Measurements from ENCODE around the gene TFEB.

Gene TFEB

DNA sequence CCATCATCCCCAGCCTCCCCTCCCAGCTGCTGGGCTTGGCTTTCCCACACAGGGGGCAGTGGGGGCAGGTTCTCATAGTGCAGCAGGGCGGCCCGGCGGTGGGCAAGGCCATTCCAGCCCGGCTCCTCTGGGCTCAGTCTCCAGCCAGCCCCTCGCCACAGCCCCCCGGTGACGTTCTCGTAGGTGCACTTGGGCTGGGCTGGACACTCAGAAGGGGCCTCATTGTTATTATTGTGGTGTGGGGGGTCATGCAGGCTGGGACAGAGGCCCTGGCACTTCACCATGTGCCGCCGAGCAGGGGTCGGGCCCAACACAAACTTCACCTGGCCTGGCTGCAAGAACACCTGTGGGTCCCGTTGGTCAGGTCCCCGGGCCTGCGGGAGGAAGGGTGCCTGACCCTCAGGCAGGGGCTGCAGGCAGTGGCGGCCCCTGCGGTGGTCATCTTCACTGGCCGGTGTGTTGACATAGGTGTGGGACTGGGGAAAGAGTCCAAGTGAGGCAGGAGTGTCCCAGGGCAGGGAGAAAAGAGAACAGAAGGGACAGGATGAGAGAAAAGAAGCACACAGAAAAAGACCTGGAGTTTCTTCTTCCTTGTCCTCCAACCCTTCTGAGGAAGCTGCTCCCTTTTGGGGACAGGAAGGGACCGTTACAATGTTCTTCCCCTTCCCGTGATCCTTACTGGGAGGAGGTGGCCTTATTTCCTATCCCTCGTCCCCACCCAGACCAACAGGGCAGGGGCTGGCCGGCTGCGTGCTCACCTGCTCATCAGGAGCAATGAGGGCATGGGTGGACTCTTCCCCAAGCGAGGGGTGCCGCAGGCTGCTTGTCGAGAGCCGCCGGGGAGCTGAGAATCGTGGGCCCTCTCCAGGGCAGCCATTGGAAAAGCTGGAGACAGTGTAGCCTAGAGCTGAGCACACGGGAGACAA lies 35.9 kb upstream of the TFEB start:
- Histone ChIP-seq H3K4ac (ENCODE audit: low read depth in 1 of 2, low read length in 2 of 2) (no peak overlapping the region), H2BK15ac (ENCODE audit: low read depth, poor library complexity, severe bottlenecking) (no peak overlapping the region), H3K9ac (ENCODE audit: low read length) (no peak overlapping the region), H2AFZ (ENCODE audit: low read depth, low read length) (no peak overlapping the region), H3K79me1 (replicated peaks; ENCODE audit: low read length, poor library complexity, severe bottlenecking) (peaks cover 3% of the 10 kb centered on the region), H3K36me3 (ENCODE audit: control insufficient read depth in 1 of 2, insufficient read depth in 2 of 2, low read depth in 1 of 2, low read length in 2 of 2) (peaks cover 46 to 54% of the 10 kb centered on the region in 2 experiments), H3K9me3 (ENCODE audit: control insufficient read depth, low read length) (no peaks in the 10 kb centered on the region), H3K27me3 (ENCODE audit: control insufficient read depth in 1 of 2, insufficient read depth in 1 of 2, low read length in 2 of 2) (no peaks in the 10 kb centered on the region), H3K14ac (ENCODE audit: low read length in 2 of 2) (no peak overlapping the region), H3K4me2 (ENCODE audit: low read length, poor library complexity, severe bottlenecking) (no peak overlapping the region), H4K91ac (ENCODE audit: low read length) (no peak overlapping the region), H2BK12ac (ENCODE audit: low read length in 2 of 2) (no peak overlapping the region), H3K4me3 (ENCODE audit: insufficient read depth in 1 of 2, low read depth in 1 of 2, low read length in 2 of 2) (no peak overlapping the region), H3K4me1 (ENCODE audit: control insufficient read depth, insufficient read depth, low read depth, low read length) (peaks cover 19% of the 10 kb centered on the region), H3K27ac (ENCODE audit: low read length, poor library complexity, severe bottlenecking) (no peak overlapping the region), H2AK5ac (ENCODE audit: low read length, severe bottlenecking) (no peak overlapping the region), H2BK120ac (ENCODE audit: low read depth, low read length) (no peak overlapping the region), H3K23ac (ENCODE audit: low read length in 2 of 2) (no peak overlapping the region), H4K8ac (ENCODE audit: low read length) (no peak overlapping the region), H3K18ac (ENCODE audit: low read depth in 1 of 2, low read length in 2 of 2) (no peak overlapping the region), H2BK5ac (ENCODE audit: low read depth, low read length, poor library complexity, severe bottlenecking) (no peak overlapping the region)
- 94% methylated on average over 29 of the region's 29 CpGs for WGBS
- DNase-seq: no peak

GRCh38 chr6:41770381-41771057 lies 35.1 kb upstream of the TFEB start:
- H3K18ac ChIP-seq (ENCODE audit: low read depth in 1 of 2, low read length in 2 of 2): no peak overlapping the region
- H2AK5ac ChIP-seq (ENCODE audit: low read length, severe bottlenecking): no peak overlapping the region
- no peak overlapping the region for H2BK12ac ChIP-seq (ENCODE audit: low read length in 2 of 2)
- no peak overlapping the region for H2BK120ac ChIP-seq (ENCODE audit: low read depth, low read length)
- no peak overlapping the region for H3K27ac ChIP-seq (ENCODE audit: low read length, poor library complexity, severe bottlenecking)
- no peak overlapping the region for H2AFZ ChIP-seq (ENCODE audit: low read depth, low read length)
- no peak overlapping the region for H4K91ac ChIP-seq (ENCODE audit: low read length)
- H2BK15ac ChIP-seq (ENCODE audit: low read depth, poor library complexity, severe bottlenecking): no peak overlapping the region
- H3K4ac ChIP-seq (ENCODE audit: low read depth in 1 of 2, low read length in 2 of 2): no peak overlapping the region
- H3K23ac ChIP-seq (ENCODE audit: low read length in 2 of 2): no peak overlapping the region
- peaks cover 3% of the 10 kb centered on the region for H3K79me1 ChIP-seq (replicated peaks; ENCODE audit: low read length, poor library complexity, severe bottlenecking)
- H3K9ac ChIP-seq (ENCODE audit: low read length): no peak overlapping the region
- H3K4me1 ChIP-seq (ENCODE audit: control insufficient read depth, insufficient read depth, low read depth, low read length): peaks cover 19% of the 10 kb centered on the region
- no peak overlapping the region for H2BK5ac ChIP-seq (ENCODE audit: low read depth, low read length, poor library complexity, severe bottlenecking)
- H4K8ac ChIP-seq (ENCODE audit: low read length): no peak overlapping the region
- no peaks in the 10 kb centered on the region for H3K9me3 ChIP-seq (ENCODE audit: control insufficient read depth, low read length)
- 95% methylated on average over 30 of the region's 30 CpGs for WGBS
- DNase-seq: no peak
- H3K4me3 ChIP-seq (ENCODE audit: insufficient read depth in 1 of 2, low read depth in 1 of 2, low read length in 2 of 2): no peak overlapping the region
- H3K36me3 ChIP-seq (ENCODE audit: control insufficient read depth in 1 of 2, insufficient read depth in 2 of 2, low read depth in 1 of 2, low read length in 2 of 2): peaks cover 43 to 53% of the 10 kb centered on the region in 2 experiments
- no peaks in the 10 kb centered on the region for H3K27me3 ChIP-seq (ENCODE audit: control insufficient read depth in 1 of 2, insufficient read depth in 1 of 2, low read length in 2 of 2)
- H3K14ac ChIP-seq (ENCODE audit: low read length in 2 of 2): no peak overlapping the region
- no peak overlapping the region for H3K4me2 ChIP-seq (ENCODE audit: low read length, poor library complexity, severe bottlenecking)

DNA sequence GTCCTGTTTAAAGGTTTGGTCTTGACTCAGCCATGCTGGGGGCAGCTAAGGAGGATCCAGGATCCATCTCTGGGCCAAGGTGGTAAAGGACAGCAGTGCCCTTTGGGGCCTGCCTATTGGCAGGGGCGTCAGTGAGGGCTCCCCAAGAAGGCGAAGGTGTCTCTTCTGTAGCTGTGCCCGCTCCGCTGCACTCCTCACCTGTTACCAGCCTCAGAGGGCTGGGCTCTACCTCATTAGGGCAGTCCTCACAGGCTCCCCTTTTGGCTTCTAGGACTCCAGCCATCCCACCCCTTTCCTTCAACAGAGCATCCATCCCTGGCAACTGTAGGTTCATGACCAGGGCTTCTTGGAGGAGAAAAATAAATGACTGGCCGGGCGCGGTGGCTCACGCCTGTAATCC lies 34.0 kb upstream of the TFEB start:
- Histone ChIP-seq H3K14ac (ENCODE audit: low read length in 2 of 2) (no peak overlapping the region), H3K9ac (ENCODE audit: low read length) (no peak overlapping the region), H4K8ac (ENCODE audit: low read length) (no peak overlapping the region), H3K4ac (ENCODE audit: low read depth in 1 of 2, low read length in 2 of 2) (no peak overlapping the region), H4K91ac (ENCODE audit: low read length) (no peak overlapping the region), H2BK15ac (ENCODE audit: low read depth, poor library complexity, severe bottlenecking) (no peak overlapping the region), H3K27ac (ENCODE audit: low read length, poor library complexity, severe bottlenecking) (no peak overlapping the region), H2AFZ (ENCODE audit: low read depth, low read length) (no peak overlapping the region), H3K4me3 (ENCODE audit: insufficient read depth in 1 of 2, low read depth in 1 of 2, low read length in 2 of 2) (no peak overlapping the region), H3K23ac (ENCODE audit: low read length in 2 of 2) (no peak overlapping the region), H2AK5ac (ENCODE audit: low read length, severe bottlenecking) (no peak overlapping the region), H2BK12ac (ENCODE audit: low read length in 2 of 2) (peak overlapping the region in 1 of 2 experiments; percentile 34), H3K4me1 (ENCODE audit: control insufficient read depth, insufficient read depth, low read depth, low read length) (peaks cover 16% of the 10 kb centered on the region), H3K36me3 (ENCODE audit: control insufficient read depth in 1 of 2, insufficient read depth in 2 of 2, low read depth in 1 of 2, low read length in 2 of 2) (peaks cover 32 to 41% of the 10 kb centered on the region in 2 experiments), H3K4me2 (ENCODE audit: low read length, poor library complexity, severe bottlenecking) (no peak overlapping the region), H2BK5ac (ENCODE audit: low read depth, low read length, poor library complexity, severe bottlenecking) (no peak overlapping the region), H3K27me3 (ENCODE audit: control insufficient read depth in 1 of 2, insufficient read depth in 1 of 2, low read length in 2 of 2) (no peaks in the 10 kb centered on the region), H3K18ac (ENCODE audit: low read depth in 1 of 2, low read length in 2 of 2) (no peak overlapping the region), H2BK120ac (ENCODE audit: low read depth, low read length) (no peak overlapping the region), H3K9me3 (ENCODE audit: control insufficient read depth, low read length) (no peaks in the 10 kb centered on the region), H3K79me1 (replicated peaks; ENCODE audit: low read length, poor library complexity, severe bottlenecking) (no peaks in the 10 kb centered on the region)
- no peak for DNase-seq
- 98% methylated on average over 8 of the region's 8 CpGs for WGBS

Measured in mesenchymal stem cell (in vitro differentiated cells and primary cell).